WERI-Rb-1 (cell line): Measurements from ENCODE around the gene CGNL1.

ENCODE experiments used
- DNase-seq: peaks from one replicate; pipeline ENCODE4 v3.0.0-alpha.2; 2020
- H3K27ac ChIP-seq: fragments of 250-450 bp; sonication (Bioruptor Pico); 2 replicates; pipeline ENCODE4 v1.5.1; 2020; ENCODE audit warnings: mild to moderate bottlenecking, moderate library complexity
- H3K27me3 ChIP-seq: fragments of 250-450 bp; sonication (Bioruptor Pico); 2 replicates; pipeline ENCODE4 v1.5.1; 2021; ENCODE audit warnings: mild to moderate bottlenecking, low read depth, moderate library complexity; ENCODE audit not compliant: insufficient read depth, severe bottlenecking
- H3K36me3 ChIP-seq: fragments of 250-450 bp; sonication (Bioruptor Pico); 2 replicates; pipeline ENCODE4 v1.5.1; 2020; ENCODE audit warnings: mild to moderate bottlenecking, moderate library complexity
- H3K4me3 ChIP-seq: 2 replicates; pipeline ENCODE4 v1.5.1; 2011; ENCODE audit warnings: low read depth, mild to moderate bottlenecking, control low read depth, low read length
- H3K9me3 ChIP-seq: fragments of 250-450 bp; sonication (Bioruptor Pico); 2 replicates; pipeline ENCODE4 v1.5.1; 2021; ENCODE audit warnings: mild to moderate bottlenecking, moderate library complexity; ENCODE audit not compliant: severe bottlenecking
- CTCF ChIP-seq: IDR thresholded peaks from 2 replicates; pipeline ENCODE4 v1.5.1; 2011; ENCODE audit warnings: low read depth, mild to moderate bottlenecking, control low read depth, inconsistent platforms, low read length

CGNL1 gene

GRCh38 chr15:57496594-57496945, 120.3 kb downstream of the CGNL1 start:
- DNase-seq = no peak
- H3K36me3 ChIP-seq = no peaks in the 10 kb centered on the region
- no peak overlapping the region for H3K4me3 ChIP-seq
- no peak overlapping the region for H3K27ac ChIP-seq
- H3K27me3 ChIP-seq = no peaks in the 10 kb centered on the region
- no peak for TF ChIP-seq CTCF
- H3K9me3 ChIP-seq = no peaks in the 10 kb centered on the region

- no peak for TF ChIP-seq CTCF
- DNase-seq = no peak
- Histone ChIP-seq H3K36me3 (no peaks in the 10 kb centered on the region), H3K9me3 (no peaks in the 10 kb centered on the region), H3K27ac (no peak overlapping the region), H3K4me3 (no peak overlapping the region), H3K27me3 (no peaks in the 10 kb centered on the region)
Measured at GRCh38 chr15:57496946-57497869, 120.9 kb downstream of the CGNL1 start.

GRCh38 chr15:57500256-57500655, 124.0 kb downstream of the CGNL1 start:
- Histone ChIP-seq H3K27ac (no peak overlapping the region), H3K4me3 (no peak overlapping the region), H3K9me3 (no peaks in the 10 kb centered on the region), H3K27me3 (no peaks in the 10 kb centered on the region), H3K36me3 (no peaks in the 10 kb centered on the region)
- TF ChIP-seq CTCF = no peak
- DNase-seq = no peak

- Histone ChIP-seq H3K27ac (no peak overlapping the region), H3K4me3 (no peak overlapping the region), H3K27me3 (no peaks in the 10 kb centered on the region), H3K9me3 (no peaks in the 10 kb centered on the region), H3K36me3 (no peaks in the 10 kb centered on the region)
- DNase-seq = no peak
- no peak for TF ChIP-seq CTCF
Measured at GRCh38 chr15:57500979-57501576, 124.8 kb downstream of the CGNL1 start.

- Histone ChIP-seq H3K36me3 (no peaks in the 10 kb centered on the region), H3K4me3 (no peak overlapping the region), H3K27me3 (no peaks in the 10 kb centered on the region), H3K9me3 (no peaks in the 10 kb centered on the region), H3K27ac (no peak overlapping the region)
- no peak for DNase-seq
- TF ChIP-seq CTCF = no peak
Measured at GRCh38 chr15:57502116-57502515, 125.8 kb downstream of the CGNL1 start.
